Right ventricle myocardium inferior (tissue), 1 donor: ENCODE measurements around the gene AFAP1. TPM values are rescaled to one million over a fixed set of nuclear protein-coding genes. Genes with fewer than 3 reads are reported as not detected.

Experiments
- ATAC-seq: fragments of 200-7000 bp; cut with Tn5 transposase; one replicate; pipeline ENCODE4 v1.9.1; 2020; ENCODE audit warnings: mild to moderate bottlenecking, moderate library complexity
- DNase-seq: peaks from one replicate; pipeline ENCODE4 v3.0.0; 2021; ENCODE audit errors: missing footprints
- intact Hi-C: fragments of 100-400 bp; cut with DNase I; formaldehyde crosslinking; loops from one replicate; pipeline ENCODE4 v1.11.0; 2022
- total RNA-seq: library from RNA; stranded (reverse); fragmentation: NEBNext Ultra II Directional; extraction: Animal tissue kit (Norgen Biotek cat#: 25700); gene quantifications from one replicate; pipeline ENCODE4 v1.2.1, GENCODE V29; 2021
- donor health status: DM: no; HTN: yes; CAD: no; lungs with severe emphysema.

The AFAP1 gene
- total RNA-seq, 1 donor from 2014 or later, result 8.0 TPM

- intact Hi-C loops, result no loop called here
- no peak for ATAC-seq
- DNase-seq, result no peak
Measured at GRCh38 chr4:7774301-7775294, 165.1 kb downstream of the AFAP1 start.

- intact Hi-C loops, result no loop called here
- no peak for DNase-seq
- no peak for ATAC-seq
Measured at GRCh38 chr4:7773401-7774180, 166.1 kb downstream of the AFAP1 start.

GRCh38 chr4:7772711-7773385 is 166.8 kb downstream of the AFAP1 start:
- intact Hi-C loops, result no loop called here
- ATAC-seq (peak; percentile 48), DNase-seq (no peak)

- no peak for ATAC-seq
- intact Hi-C loops, result loop anchor here (2.0 kb wide), 2 partner anchors 29 to 215 kb away; no protein-coding TSS in a partner anchor
- DNase-seq, result no peak
Measured at GRCh38 chr4:7771541-7772507, 167.8 kb downstream of the AFAP1 start.

DNA sequence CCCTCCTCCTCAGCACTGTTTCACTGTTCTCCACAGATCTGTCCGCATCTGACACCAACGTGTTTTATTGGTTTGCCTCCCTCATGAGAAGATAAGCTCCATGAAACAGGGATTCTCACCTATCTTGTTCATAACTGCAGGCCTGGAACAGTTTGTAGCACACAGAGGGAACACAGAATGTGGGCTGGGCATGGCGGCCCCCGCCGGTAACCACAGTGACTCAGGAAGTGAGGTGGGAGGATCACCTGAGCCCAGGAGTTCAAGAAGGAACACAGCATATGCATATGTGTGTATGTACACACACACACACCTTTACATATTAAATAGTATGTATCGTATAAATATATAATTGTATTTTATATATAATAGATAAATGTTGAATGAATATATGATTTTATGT is 168.6 kb downstream of the AFAP1 start:
- intact Hi-C loops, result loop anchor here (2.0 kb wide), 2 partner anchors 30 to 216 kb away; no protein-coding TSS in a partner anchor
- DNase-seq (no peak), ATAC-seq (no peak)

DNA sequence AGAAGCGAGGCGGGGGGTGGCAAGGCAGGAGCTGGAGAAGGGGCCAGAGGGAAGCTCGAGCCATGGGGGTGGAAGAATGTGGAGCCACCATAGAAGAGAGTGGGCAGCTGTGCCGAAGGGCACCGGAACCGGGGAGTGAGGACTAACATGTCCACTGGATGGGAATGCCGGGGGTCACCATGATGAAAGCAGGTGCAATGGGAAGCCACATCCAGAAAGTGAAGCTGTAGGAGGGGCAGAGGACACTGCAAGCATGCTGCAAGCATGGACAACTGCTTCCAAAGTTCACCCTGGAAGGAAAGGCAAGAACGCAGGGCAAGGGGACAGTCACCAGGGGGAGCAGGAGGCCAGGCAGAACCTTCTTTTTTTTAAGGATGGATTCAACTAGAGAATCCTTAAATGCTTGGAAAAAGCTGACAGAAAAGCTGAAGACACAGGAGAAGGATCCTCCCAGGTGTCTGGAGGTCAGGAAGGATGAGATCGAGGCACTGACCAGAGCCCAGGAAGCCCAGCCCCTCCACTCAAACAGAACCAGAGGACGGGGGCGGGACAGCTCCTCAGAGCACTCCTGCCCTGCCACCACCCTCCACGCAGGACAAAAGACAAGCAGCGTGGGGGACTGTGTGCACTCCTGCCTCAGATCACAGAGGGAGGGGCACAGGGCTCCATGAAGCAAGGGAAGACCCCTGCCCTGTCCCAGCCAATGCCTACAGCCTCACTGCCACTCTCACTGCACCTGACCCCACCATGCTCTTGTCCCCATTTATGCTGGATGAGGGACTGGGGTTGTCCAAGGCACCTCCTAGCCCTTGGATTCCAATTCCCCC is 169.2 kb downstream of the AFAP1 start:
- DNase-seq, result no peak
- no peak for ATAC-seq
- intact Hi-C loops, result loop anchor here (2.0 kb wide), 2 partner anchors 30 to 216 kb away; no protein-coding TSS in a partner anchor

DNA sequence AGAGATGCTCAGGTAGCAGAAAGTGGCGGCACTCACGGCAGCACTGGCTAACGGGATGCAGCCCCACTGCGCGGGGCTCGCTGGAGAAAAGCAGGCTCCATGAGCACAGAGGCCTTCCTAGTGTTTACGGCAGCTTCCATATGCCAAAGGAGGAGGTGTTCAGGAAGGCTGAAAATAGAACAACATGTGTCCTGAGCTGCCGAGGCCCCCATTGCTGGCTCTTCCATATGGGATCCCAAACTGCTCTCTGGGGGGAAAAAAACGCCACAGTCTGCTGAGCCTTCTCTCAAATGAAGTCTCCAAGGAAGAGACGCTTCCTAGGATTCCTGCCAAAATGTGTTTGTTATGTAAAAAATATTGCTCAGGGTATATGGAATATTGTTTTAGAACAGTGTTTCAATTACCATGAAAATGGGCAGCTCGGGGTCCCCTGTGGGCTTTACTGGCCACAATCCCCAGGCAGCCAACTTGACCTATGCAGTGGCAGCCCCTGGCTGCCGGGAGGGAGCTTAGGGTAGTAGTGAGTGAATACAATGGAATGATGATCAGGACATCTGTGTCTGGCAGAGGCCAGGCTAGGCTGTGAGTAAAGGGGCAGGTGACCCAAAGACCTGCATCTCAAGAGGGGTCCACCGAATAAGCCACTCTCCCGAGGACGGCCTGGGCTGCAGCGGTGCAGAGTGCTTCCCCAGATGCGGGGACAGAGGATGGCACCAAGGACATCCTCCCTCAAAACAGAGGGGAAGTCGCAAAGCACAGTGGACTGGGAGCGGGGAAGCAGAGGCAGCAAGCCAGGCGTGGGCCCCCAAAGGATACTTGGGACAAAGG is 170.1 kb downstream of the AFAP1 start:
- no peak for DNase-seq
- no peak for ATAC-seq
- intact Hi-C loops, result loop anchor here (2.0 kb wide), 2 partner anchors 31 to 217 kb away; no protein-coding TSS in a partner anchor

- DNase-seq, result no peak
Measured at GRCh38 chr4:7768736-7769135, 170.9 kb downstream of the AFAP1 start.

GRCh38 chr4:7767966-7768365 is 171.7 kb downstream of the AFAP1 start:
- DNase-seq (no peak), ATAC-seq (no peak)
- intact Hi-C loops, result no loop called here

More at GRCh38 chr4:7768736-7769135, 170.9 kb downstream of the AFAP1 start:
- ATAC-seq, result no peak
- intact Hi-C loops, result no loop called here

GRCh38 chr4:7767526-7767925 is 172.1 kb downstream of the AFAP1 start:
- ATAC-seq, result no peak
- DNase-seq, result no peak
- intact Hi-C loops, result no loop called here

DNA sequence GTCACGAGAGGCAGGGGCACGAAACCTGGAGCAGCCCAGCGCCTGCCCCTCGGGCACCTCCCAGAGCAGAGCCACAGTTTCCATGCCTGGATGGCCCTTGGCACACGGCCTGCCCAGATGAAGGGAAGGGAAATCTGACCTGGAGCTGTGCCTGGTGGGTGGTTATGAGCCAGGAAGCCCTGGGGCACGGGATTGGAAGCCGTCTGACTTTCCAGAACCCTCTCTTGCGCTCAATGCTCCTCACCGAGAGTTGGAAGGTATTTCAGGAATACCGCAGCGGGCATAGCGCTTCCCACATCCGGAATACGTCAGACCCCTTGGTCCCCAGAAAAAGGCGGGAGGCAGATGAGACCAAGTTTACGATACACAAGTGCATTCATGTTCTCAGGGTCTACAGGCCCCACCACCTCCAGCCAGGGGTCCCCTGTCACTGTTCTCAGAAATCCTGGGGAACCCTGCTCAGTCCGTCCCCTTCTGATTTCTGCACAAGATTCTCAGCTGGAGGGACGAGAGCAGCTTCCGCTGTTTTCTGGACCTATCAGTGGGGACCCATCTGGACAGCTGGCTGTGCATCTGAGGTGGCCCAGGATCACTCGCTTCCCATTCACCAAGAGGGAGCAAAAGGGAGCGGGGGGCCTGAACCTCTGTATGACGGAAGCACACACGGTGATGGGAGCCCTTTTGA is 172.9 kb downstream of the AFAP1 start:
- ATAC-seq, result no peak
- intact Hi-C loops, result no loop called here
- DNase-seq, result no peak

- intact Hi-C loops, result no loop called here
- no peak for ATAC-seq
- no peak for DNase-seq
Measured at GRCh38 chr4:7766086-7766485, 173.6 kb downstream of the AFAP1 start.

GRCh38 chr4:7765666-7766065 is 174.0 kb downstream of the AFAP1 start:
- intact Hi-C loops, result no loop called here
- no peak for ATAC-seq
- DNase-seq, result no peak

- intact Hi-C loops, result no loop called here
- no peak for ATAC-seq
- no peak for DNase-seq
Measured at GRCh38 chr4:7764466-7764865, 175.2 kb downstream of the AFAP1 start.

DNA sequence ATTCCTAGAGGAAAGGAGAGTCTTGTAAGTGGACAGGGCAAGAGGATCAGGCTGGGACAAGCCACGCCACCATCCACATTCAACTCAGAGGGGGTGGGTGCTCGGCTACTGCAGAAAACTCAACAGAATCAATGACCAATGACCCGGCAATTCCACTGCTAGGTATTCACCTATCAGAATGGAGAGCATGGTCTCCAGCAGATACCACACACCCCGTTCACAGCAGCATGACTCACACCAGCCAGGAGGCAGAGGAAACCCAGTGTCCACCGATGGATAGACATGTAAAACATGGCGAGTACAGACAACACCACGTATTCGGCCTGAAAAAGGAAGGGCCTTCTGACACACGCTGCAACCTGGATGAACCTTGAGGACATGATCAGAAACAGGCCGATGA is 175.9 kb downstream of the AFAP1 start:
- no peak for DNase-seq
- intact Hi-C loops, result no loop called here
- ATAC-seq, result no peak

GRCh38 chr4:7763106-7763505 is 176.6 kb downstream of the AFAP1 start:
- ATAC-seq (no peak), DNase-seq (no peak)
- intact Hi-C loops, result no loop called here
